IPS-NIHi7 (cell line): ENCODE measurements around the gene ZNF526.

Experiments
- DNase-seq: peaks from one replicate; pipeline ENCODE4 v3.0.0; 2012; ENCODE audit warnings: mixed read lengths; ENCODE audit errors: extremely low spot score

The ZNF526 gene

DNA sequence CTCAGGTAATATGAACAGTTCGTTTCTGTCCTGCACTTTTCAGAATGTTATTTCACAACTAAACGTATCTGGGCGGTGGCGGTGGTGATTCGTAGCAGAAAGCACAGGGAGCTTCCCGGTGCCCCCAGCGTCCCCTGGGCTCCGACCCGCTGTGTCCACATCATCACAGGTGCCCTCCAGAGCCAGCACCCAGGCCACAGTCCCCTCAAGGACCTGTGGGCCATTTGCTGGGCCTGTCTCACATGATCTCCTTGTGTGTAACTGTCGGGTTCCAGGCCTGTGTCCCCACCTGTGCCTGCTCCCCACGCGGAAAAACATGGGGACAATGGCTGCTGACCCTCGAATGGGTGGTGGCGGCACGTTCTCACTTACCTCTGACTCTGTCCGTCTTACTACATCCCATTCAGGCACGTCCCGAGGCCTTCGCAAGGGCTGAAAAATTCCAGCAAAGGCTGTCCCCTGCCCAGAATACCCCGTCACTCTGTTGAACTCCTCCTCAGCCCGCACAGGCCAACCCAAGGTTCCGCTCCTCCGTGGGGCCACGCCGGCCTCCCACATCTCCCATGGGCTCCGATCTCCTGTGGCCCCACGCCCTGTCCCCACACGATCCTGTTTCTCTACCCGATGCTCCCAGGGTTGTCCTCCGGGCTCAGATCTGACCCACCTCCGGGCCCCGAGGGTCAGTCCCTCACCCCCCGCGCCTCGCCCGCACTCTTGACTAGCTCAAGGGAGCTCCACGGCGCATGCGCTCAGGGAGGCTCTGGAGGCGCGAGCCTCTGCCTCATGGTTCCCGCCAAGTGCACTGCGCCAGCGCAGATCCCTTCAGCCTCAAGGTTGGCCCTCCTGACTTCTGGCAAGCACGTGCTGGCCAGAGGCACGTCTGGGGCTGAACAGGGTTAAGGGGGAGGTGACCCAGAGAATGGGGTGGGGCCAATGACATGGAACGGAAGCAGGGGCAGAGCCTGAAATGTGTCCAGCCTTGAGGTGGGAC, 23.8 kb upstream of the ZNF526 start:
- peak; percentile 57 for DNase-seq

DNA sequence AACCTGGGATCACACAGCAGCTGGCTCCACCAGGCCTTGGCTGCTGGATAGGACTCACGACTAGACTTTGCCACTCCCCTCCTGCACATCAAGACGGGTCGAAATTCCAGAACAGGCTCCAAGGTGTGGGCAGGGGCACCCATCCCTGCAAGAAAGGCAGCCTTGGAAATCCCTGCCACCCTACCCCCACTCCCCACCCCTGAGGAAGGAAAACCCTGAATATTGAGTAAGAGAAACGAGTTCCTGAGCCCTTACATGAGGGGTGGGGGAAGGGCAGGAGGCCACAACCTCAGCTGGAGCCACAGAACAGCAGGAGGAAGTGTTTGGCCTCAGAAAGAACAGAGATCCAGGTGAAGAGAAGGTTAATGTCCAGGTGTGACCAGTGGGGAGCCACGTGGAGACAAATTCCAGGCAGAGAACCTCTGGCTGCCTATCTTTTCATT, 22.7 kb upstream of the ZNF526 start:
- no peak for DNase-seq

DNA sequence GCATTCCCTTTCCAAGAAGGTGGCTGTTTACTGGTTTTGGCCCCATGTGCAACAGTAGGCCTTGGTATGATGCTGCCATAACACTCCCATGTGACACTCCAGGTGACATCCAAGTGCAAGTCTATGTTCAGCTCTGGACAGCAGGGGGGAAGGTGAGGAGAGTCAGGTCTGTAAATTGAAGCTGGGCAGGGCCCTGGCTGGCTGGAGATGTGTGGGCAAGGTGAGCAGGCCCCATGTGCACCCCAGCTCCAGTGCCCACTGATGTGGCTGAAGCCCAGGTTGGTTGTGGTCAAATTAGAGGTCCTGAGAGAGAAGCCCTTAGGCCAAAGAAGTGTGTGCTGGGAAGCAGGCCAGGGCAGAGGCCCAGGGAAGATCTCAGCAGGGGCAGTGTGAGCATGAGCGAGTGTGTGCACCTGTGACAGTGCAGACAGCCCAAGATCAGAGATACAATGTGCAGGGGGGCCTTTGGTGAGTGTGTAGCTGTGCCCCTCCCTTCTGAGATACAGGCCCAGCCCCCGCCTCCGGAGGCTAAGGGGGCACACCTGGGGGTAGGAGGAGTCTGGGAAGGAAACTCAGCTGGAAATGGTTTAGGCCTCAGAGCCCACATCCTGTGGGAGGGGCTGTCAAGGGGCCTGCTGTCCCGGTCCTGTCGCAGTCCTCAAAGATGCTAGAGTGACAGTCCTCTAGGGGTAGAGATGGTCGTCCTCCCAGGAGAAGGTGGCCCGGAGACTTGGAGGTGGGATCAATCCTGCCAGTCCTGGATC, 21.3 kb upstream of the ZNF526 start:
- DNase-seq, result peak; percentile 50

DNA sequence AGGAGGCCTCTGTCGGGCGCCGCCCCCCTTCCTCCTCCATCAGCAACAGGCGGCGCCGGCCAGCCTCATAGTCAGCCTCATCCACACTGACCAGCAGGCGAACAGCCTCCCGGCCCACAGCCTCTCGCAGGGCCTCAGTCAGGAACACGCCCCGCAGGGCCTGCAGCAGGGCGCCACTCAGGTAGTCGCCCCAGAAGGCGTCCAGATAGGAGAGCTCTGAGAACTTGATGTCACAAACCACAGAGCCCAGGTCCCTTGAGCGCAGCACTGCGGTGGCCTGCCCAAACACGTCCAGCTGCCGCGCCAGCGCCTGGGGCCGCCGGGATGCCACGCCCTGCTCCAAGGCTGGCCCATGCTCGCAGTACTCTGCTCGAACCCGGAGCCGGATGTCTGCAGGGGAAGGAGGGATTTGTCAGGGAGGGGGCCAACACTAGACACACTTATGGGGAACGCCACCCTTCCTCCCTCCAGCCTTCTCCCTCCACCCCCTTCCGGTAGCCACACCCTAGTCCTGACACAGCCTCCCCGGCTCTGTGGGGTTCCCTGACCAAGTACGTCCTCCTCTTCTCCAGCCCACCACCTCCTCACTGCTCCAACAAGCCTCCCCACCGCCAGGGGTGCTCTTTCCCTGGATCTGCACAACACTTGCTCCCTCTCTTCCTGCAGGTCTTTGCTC, 20.5 kb upstream of the ZNF526 start:
- DNase-seq, result no peak

DNA sequence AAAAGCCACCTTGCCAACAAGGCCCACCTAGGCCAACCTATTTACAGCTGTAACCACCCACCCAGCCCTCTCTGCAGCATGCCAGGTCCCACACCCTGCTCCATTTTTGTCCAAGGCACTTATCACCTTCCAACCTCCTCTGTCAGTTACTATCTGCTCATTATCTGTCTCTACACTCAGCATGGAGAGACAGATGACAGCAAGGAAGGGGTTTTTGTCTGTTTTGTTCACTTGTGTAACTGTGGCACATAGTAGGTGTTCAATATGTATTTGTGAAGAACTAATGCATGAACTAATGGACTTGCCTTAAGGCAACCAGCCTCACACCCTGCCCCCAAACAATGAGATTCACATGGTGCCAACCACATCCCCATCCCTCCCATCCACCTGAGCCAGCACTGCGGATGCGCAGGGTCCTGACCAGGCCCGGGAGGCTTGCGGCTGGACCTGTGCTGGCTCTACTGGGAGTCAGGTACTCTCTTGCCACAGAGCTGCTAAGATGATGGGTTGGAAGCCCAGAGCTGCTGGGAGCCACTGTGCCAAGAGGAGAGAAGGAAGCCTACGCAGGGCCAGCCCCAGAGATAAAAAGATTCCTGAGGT, 19.9 kb upstream of the ZNF526 start:
- DNase-seq, result no peak

DNA sequence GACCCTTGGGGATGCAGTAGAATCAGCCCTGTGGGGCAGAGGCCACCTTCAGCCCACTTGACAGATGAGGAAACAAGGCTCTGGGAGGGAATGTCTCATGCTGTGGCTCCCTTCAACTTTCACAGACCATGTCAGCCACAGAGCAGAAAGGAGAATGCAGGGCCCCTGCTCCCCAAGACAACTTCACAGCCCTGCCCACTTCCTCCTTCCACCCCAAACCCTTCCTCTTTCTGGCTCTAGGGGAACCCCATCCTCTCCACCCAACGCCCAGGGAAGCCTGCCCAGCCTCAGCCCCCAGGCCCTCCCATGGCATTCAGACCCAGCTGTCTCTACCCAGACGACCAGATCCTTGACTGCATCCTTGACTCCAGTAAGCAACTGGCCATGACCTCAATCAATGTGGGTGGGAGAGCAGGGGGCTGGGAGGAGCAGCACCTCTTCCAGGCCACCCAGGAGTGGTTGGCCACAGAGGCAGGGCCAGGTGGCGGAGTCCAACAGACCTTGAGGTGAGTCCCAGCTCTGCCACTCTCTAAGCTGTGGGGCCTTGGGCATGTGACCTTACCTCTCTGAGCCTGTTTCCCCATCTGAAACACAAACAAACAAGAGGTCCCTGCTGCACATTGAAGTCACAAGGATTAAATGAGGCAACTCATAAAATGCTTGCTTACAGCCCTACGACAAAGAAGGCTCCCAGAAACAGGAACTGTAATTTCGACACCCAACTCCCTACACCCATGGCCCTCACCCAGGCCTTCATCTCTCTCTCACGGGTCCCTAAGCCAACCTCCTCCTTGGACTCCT, 18.4 kb upstream of the ZNF526 start:
- no peak for DNase-seq

DNA sequence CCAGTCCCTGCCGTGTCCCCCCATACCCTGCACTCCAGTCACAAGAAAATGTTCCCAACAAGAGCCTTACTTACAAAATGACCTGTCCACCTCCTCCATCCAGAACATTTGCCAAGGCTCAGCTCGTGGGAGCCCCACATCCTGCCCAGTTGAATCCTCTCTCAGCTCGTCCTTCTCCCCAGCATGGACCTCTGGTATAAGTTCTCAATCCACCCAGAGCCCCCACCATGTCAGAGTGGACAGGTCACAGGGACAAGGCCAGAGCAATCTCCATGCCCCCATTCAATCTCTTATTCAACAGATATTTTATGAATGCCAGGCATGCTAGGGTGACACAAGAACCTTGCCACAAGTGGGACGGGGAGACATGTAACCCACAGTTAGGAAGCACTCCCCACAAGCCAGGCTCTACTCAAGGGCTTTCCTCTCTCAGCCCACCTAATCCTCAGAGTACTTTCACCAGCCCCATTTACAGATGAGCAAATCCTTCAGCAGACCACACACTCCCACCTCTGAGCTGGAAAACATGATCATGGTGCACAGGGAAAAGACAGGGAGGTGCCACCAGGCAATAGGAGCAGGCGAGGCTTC, 17.7 kb upstream of the ZNF526 start:
- DNase-seq, result no peak

DNA sequence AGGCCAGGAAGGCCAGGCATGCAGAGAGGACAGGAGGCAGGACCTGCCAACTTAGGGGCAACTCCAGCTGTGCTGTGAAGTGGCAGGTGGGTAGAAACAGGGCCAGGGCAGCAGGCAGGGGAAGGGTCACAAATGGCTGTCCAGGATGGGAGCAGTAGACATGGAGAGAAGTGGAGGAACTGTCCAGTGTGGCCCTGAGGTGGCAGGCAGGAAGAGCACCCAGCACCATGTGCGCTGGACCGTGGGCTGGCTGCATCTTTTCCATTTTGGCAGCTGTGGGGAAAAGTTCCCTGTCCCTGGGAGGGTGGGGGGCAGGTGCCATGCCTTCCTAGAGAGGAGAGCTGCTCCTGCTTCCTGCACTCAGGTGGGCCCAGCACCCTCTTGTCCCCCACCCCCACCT, 16.4 kb upstream of the ZNF526 start:
- DNase-seq, result no peak

DNA sequence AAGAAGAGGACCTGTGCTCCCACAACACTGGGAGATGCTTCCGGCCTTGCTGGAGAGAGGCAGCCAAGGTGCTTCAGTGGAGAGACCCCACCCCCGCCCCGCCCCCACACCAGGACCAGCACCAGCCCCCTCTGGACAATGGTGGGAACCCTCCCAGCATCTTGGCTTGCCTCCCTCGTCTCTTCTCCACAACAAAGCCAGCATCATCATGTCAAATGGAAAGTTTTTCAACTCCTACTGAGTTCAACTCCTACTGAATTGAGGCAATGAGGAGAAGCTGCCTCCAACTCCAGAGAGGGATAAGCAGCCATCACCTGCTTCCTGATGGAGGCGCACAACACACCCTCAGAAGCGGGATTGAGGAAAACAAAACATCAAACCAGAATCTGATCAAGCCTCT, 15.4 kb upstream of the ZNF526 start:
- peak; percentile 68 for DNase-seq

DNA sequence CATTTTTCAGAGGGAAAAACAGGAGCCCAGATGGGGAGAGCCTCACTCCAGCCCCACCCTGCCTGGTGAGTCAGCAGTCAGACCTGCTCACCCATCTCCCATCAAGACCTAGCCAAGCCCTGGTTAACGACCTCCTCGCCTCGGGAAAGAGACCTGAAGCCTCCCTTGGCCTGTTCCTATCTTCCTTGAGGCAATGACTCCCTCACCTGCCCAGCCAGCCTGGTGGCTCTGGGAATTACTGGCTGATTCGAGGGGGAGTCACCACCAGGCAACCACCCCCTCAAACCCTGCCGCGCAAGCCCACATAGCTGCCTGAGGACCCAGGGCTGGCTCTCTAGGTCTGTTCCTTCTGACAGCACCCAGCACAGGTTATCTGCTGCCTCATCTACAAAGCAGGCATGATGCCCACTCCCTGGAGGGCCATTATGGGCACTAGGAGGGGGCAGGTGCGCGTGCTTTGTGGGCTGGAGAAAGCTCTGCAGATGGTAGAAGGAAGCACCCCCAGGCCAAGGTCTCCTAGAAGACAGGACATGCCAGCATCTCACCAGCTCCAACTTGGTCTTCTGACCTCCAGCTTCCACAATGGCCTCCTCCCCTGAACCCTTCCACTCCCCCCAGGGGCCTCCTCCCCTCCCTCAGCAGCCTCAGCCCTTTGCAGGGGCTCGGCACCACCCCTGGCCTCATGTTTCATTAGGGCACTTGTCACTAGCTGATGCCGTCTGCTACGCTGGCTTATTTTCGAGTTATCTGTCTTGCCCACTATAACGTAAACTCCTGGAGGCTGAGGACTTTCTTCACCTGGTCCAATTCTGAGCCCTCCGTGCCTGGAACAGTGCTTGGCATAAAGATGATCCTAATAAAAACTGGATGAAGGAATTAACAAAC, 13.0 kb upstream of the ZNF526 start:
- no peak for DNase-seq

DNA sequence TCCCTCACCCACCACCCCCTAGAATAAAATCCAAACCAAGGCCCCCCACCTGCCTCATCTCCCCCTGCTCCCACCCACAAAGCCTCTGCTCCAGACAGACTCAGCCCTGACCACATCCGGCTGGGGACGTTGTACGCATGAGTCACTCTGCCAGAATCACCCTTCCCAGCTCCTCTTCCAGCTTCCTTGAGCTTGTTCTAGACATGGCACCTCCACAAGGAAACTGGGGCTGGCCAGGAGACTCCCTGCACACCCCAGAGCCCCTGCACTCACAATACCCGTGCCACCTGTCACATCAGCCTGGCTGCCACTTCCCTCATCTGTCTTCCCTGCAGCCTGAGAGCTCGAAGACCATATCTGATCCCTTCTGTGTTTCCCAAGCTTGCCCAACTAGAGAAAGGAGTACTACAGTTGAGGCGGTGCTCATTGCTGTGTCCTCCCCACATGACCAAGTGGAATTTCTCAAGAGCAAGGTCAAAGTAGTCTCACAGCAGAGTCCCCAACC, 12.3 kb upstream of the ZNF526 start:
- no peak for DNase-seq

DNA sequence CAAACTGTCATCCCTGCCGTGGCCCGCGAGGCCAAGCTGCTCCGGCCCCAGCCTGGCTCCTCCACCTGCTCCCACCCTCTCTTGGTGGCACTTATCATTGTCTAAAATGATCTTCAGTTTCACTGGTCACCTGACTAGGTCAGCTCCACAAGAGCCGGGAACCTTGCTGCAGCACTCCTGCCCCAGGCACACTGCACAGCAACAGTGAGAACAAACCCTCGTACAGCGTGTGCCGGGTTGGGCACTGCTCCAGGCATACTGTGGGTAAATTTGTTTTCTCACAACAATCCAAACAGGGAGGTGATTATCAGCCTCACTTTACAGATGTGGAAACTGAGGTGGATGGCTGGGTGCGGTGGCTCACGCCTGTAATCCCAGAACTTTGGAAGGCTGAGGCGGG, 11.5 kb upstream of the ZNF526 start:
- DNase-seq, result no peak

DNA sequence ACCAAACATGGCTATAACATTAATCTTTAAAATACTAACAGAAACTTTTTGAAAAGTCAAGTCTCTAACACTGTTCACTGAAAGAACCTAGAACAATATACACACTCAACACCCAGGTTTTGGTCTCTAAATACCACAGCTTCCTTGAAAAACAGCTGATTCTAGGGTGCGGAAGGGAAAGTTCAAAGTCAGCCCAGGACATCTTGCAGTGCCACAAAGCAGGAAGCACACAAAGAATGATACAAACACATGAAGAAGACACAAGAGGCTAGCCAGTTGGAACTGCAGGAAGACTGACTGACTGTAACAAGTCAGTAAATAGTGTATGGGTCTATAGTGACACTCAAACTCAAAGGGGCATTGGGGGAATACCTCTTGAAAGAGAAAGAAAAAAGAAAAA, 7.2 kb upstream of the ZNF526 start:
- no peak for DNase-seq

DNA sequence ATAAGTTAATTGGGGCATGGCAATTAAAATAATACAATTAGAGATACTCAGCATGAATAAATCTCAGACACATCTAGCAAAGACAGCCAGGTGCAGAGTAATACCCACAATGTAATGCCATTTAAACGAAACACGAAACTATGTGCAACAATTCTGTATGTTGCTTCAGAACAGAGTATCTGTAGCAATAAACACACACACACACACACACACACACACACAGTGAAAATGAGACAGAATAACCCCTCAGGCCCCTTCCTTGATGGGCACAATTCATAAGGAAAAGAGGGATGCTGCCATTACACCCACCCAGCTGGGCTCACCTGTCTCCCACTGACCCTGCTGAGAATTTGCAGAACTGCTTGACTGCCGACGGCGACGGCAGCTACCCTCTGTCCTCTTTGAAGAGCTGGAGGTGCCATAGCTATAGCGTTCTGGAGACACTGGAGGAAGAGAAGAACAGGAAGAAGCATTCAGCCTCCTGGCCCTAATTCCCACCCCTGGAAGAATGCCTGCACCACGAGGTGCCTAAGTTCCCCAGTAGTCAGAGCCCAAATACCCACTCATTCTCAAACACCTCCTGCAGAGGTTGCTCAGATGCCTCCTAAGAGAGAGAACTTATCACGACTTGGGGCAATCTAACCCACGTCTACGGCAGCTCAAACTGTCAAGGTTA, 5.2 kb upstream of the ZNF526 start:
- DNase-seq, result no peak

DNA sequence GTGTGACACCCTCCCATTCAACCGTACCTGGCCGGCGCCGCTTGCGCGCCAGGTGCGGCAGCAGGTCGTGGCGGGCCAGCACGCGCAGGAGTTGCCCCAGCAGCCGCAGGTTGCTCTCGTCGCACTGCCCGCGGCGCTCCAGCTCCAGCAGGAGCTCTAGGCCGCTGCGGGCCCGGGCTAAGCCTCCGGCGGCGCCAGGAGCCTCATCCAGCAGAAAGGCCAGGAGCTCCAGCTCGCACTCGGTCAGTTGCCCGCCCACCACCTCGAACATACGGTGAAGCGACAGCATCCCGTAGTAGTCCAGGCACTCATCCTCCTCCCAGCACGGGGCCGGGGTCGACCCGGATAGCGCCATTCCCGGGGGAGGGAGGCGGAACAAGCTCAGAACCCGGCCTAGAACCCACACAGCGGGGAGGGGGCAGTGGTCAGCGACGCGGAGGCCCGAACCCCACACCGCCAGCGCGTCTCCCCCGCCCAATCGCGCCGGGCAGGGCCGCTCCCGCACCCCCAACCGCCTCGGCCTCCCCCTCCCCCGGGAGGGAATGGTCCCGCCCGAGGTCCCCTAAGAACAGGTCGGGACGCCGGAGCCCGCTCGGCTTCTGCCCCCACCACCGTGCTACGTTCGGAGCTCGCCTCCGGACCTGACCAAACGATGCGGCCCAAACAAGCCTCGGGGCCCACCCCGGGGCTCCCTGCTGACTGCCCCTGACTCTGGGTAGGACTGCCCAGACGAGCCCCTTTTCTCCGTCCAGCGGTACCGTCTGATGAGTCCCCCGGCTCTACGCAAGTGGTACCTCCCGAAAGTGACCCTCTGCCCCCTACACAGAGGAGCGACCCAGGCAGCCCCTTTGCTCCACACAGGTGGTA, 3.2 kb upstream of the ZNF526 start:
- DNase-seq, result peak; percentile 73

DNA sequence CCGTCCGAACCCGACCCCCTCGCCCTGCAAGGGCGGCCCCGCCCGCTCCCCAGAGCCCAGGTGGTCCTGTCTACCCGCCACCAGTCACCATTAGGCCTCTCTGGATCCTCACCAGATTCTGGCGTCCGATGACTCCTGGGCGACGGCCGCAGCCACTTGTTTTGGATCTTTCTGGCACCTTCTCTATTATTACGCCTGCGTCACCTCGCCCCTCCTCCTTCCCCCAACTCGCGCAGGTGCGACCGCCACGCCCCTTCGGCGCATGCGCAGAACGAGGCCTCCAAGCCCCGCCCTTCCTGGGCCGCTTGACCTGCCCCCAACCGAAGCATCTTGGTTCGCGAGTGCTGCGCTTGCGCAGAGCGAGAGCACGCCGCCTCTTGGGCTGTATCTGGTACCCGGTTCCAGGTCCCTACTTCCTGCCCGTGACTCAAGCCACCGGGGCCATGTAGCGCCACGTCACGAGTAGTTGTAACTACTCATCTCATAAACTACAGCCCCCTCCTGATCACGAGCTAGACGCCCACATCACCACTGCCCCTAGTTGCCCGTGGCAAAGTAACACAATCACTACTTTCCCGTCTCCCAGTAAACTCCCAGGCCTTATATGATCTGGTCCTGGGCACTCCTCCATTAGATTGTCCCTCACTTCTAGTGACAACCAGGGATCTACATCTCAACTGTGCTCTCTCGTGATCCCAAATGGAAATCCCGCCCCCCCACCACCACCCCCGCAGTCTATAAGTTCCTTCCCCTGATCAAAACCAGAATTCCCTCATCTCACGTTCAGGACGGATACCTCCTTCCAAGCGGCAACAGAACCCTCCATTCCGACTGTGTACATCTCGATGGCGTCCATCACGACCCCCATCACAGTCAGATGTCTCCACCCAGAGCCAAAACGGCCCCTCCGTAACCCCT, 2.3 kb upstream of the ZNF526 start, which contains the start of gene DEDD2:
DEDD2 (minus strand) TSS at position 158 of the 918 bp plus-strand sequence. CDS start 670 bp downstream, outside the sequence.
- peak; percentile 92 for DNase-seq

DNA sequence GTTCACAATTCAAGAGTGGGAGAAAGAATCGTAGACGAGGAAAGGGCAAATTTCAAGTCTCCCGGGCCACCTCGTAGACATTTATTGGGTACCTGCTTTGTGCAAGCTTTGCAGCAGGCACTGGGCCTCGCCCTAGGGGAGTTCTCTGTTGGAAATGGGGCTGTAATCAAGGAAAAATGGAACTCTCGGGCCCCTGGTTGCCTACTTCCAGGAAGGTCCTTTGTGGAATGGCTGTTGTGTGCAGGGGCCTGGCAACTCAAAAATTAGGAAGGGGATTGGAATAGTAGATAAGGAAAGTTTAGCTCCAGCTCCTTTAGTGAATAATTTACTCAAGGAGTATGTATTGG, 612 bp downstream of the ZNF526 start:
- no peak for DNase-seq
